ENCODE measurements around the gene GPC6. TPM values are rescaled to one million over a fixed set of nuclear protein-coding genes. Genes with fewer than 3 reads are reported as not detected.

GPC6 gene
- polyA plus RNA-seq, 1 donor = 4.1 TPM

GRCh38 chr13:93789058-93789457, 562.5 kb downstream of the GPC6 start:
- no peak for DNase-seq

GRCh38 chr13:93794197-93794885, 567.7 kb downstream of the GPC6 start:
- DNase-seq = no peak

- no peak for DNase-seq
Observed at GRCh38 chr13:93797463-93797862, 570.9 kb downstream of the GPC6 start.

- no peak for DNase-seq
Observed at GRCh38 chr13:93800342-93800741, 573.7 kb downstream of the GPC6 start.

GRCh38 chr13:93805736-93806135, 579.1 kb downstream of the GPC6 start:
- DNase-seq = no peak

DNA sequence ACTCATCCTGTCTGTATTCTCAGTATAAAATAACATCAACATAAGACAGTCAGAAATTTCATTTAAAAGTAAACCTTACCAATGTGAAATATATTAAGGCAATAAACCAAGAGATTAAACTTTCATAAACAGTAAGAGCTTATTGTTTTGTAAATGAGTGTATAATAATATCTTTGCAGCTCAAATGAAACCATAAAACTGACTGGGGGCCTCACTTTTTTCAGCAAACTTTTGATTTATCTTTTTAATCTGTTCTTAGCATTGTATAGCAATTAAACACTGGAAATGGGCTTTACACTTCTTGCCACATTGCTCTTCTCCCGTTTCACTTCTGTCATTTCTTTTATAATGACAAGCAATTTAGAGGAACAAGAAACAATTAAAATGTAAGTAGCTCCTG, 580.3 kb downstream of the GPC6 start:
- no peak for DNase-seq

- no peak for DNase-seq
Observed at GRCh38 chr13:93810264-93810663, 583.7 kb downstream of the GPC6 start.

GRCh38 chr13:93811071-93811737, 584.6 kb downstream of the GPC6 start:
- DNase-seq = no peak

GRCh38 chr13:93811738-93812112, 585.1 kb downstream of the GPC6 start:
- no peak for DNase-seq

DNA sequence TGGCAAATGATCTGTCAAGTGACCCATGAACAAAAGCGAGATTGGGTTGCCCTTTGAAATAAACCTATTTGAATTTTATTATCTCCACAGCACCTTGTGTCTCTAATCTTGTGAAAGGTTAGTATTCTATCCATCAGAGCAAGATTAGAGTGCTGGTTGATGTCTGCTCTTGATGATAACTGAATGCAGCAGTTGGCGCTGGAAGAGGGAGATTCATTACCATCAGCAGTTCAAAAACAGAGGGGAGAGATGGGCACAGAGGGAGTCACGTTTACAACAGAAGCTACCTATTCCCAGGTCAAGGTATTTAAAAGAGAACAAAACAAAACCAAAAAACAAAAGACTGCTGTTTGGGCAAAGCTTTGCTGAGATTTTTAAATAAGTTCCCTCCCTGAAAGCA, 588.1 kb downstream of the GPC6 start:
- DNase-seq = no peak

- DNase-seq = no peak
Observed at GRCh38 chr13:93818345-93818744, 591.7 kb downstream of the GPC6 start.

DNA sequence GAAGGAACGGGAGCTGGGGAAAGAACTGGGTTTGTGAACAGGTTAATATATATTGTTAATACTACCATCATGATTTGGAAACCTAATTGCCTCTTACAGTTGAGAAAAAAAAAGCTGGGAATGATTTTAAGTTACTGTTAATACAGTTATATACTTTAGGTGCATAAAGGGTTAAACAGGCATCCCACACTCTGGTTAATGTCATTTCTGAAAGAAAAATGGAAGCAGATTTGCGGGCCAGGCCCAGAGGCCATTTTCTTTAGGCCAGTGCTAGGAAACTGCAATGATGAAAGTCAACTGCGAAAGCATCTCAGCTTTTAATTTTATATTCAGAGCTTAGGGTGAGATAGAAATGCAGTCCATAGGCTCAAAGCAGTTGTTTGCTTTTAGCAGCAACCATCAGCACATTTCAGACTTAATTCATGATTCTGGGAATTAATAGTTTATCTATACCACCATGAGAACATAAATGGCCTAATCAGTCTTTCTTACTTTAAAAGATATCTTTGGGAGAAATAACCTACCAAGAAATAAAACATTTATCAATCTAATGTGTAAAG, 592.8 kb downstream of the GPC6 start:
- DNase-seq = no peak

- DNase-seq = no peak
Observed at GRCh38 chr13:93824286-93824685, 597.7 kb downstream of the GPC6 start.

- no peak for DNase-seq
Observed at GRCh38 chr13:93834051-93834450, 607.4 kb downstream of the GPC6 start.

GRCh38 chr13:93843082-93843481, 616.5 kb downstream of the GPC6 start:
- DNase-seq = no peak

- DNase-seq = no peak
Observed at GRCh38 chr13:93847162-93847561, 620.6 kb downstream of the GPC6 start.

DNA sequence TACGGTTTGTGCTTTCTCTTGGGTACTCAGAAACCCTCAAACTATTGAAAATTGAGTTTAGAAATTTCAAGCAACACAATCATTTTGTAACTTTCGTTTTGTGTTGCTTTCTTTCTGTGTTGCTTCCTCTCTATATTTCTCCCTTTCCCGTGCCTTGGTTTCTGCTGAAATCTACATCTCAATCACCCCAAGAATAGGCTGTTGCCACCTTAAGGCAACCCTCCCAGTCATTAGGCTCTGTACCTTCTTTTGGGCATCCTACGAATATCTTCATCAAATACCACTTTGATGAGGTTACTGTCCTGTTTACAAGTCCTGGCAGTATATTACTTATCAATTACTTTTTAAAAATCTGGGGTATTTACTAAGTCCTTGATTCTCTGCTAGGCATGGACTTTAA, 621.6 kb downstream of the GPC6 start:
- no peak for DNase-seq

DNA sequence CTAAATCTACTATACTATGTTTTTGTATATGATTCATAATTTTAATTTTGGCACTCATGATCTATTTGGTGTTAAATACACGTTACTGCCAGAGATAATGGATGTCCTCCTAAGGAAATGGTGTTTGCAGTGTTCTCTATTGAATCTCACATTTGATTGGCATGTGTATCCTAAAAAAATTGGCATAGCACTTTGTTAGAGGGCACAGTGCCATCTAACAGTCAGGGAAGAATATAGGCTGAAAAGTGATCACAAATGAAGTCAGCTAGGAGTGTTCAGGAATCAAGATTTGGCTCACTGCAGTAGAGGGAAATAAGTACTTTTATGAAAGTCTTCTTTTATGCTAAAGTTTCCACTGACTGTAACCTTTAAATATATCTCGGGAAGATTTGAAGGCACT, 624.6 kb downstream of the GPC6 start:
- DNase-seq = no peak

- DNase-seq = no peak
Observed at GRCh38 chr13:93853912-93854311, 627.3 kb downstream of the GPC6 start.

- DNase-seq = no peak
Observed at GRCh38 chr13:93857126-93857525, 630.5 kb downstream of the GPC6 start.

GRCh38 chr13:93859716-93860115, 633.1 kb downstream of the GPC6 start:
- no peak for DNase-seq

DNA sequence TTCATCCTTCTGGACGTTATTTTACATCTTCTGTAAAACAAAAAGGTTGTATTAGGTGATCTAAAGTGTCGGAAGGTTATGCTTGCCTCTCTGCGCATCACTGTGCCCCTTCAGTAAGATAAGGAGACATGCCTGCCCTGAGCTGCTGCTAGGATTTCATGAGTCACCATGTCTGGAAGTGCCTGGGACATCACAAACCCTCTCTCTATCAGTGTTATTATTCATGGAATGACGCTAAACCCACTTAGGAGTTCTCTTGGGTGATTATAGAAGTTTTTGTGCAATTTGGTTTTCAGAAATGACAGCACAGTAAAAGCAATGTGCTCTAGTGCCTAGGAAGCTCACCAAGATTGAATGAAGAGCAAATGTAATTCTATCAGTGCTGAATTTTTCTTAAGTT, 635.2 kb downstream of the GPC6 start:
- DNase-seq = no peak

DNA sequence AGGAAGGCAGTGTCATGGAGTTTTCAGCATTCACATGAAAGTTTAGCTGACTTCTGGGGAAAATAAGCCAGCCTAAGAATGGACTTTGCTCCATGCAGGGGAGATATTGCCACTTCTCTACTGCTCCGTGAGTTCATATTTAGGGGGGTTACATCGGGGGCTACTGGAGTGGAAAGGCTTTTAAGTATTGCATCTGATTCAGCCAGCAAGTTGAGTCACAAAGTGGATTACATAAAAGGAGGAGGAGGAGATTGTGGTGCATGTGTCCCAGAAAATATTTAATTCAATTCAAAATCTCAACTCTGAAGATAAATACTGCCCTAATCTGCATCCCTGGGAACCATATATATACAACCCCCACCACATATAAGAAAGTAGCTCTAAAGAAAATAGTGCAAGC, 635.7 kb downstream of the GPC6 start:
- no peak for DNase-seq

DNA sequence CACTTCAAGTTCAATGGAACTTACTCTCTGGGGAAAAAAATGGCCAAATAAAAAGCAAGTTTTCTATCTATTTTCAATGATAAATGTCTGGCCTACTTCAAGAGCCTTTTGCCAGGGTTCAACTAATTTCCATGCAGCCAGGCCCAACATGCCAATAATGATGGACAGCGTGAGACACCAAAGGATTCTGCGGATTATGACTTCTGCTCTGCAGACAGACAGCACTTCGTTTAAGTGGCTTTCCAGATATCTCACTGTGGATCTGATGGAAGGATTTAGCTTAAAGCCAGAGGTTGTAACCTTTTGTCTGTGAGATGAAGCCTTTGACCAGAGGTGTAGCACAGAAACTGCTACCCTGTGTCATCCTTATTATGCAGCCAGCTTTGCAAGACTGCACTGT, 638.6 kb downstream of the GPC6 start:
- DNase-seq = no peak
